Measurements from ENCODE around the gene CAND2. TPM values are rescaled to one million over a fixed set of nuclear protein-coding genes. Genes with fewer than 3 reads are reported as not detected.

CAND2 gene
- total and polyA plus RNA-seq, 10 of the 15 experiments (the other 5 are each of a cell fraction or from before 2014, with no cell fraction given), result 0.03 to 1.9 (median 0.52) TPM

- TF ChIP-seq CREM (IDR thresholded peaks at IDR 0.05; ENCODE audit: low read depth) (no peak), HCFC1 (IDR thresholded peaks at IDR 0.05; ENCODE audit: low read length) (no peak)
Observed at GRCh38 chr3:12882336-12883310, 86.1 kb downstream of the CAND2 start (continued).

GRCh38 chr3:12884186-12884680 is 87.8 kb downstream of the CAND2 start:
- Histone ChIP-seq H2AFZ (ENCODE audit: control insufficient read depth, low read depth, low read length) (no peak overlapping the region), H3K4me1 (ENCODE audit: control insufficient read depth, insufficient read depth, low read length) (peaks cover 45% of the 10 kb centered on the region)
- WGBS (ENCODE audit: insufficient coverage, insufficient replicate concordance, low lambda C conversion rate, missing lambda C conversion rate), result 92% methylated on average over 15 of the region's 15 CpGs

More at GRCh38 chr3:12884186-12884680, 87.8 kb downstream of the CAND2 start:
- H3K9ac ChIP-seq (ENCODE audit: control insufficient read depth, insufficient read depth, low read length), result no peak overlapping the region
- H3K79me2 ChIP-seq (ENCODE audit: control insufficient read depth, insufficient read depth, low read length), result no peaks in the 10 kb centered on the region
- no peak overlapping the region for H3K4me2 ChIP-seq (ENCODE audit: control insufficient read depth, insufficient read depth)
- DNase-seq (ENCODE audit: low read depth, low spot score), result no peak
- no peak for FAIRE-seq
- H3K36me3 ChIP-seq (ENCODE audit: control insufficient read depth in 2 of 2, insufficient read depth in 2 of 2, low read length in 1 of 2), result no peaks in the 10 kb centered on the region
- ChIA-PET CTCF (interaction anchor here (1.4 to 14.3 kb wide), 5 partner anchors 8 to 97 kb away, joined by 4 to 271 read pairs (median 6); partner anchors contain the start of gene RPL32), RAD21 (ENCODE audit: unreplicated experiment) (interaction anchor here (2.2 kb wide), 1 partner anchor 13 kb away, joined by 6 read pairs; no protein-coding TSS in a partner anchor), POLR2A (no interaction called here), SMC1A (ENCODE audit: uncharacterized antibody, unreplicated experiment) (interaction anchor here (1.1 kb wide), 1 partner anchor 11 kb away, joined by 3 read pairs; no protein-coding TSS in a partner anchor)
- BruUV-seq (replicated peaks), result no TSS peak
- ATAC-seq, result no peak
- TF ChIP-seq GABPA (IDR thresholded peaks at IDR 0.05; ENCODE audit: low read depth), result no peak
- no peak for TF ChIP-seq SP1 (IDR thresholded peaks at IDR 0.05; ENCODE audit: low read depth, low read length)
- no peak for TF ChIP-seq PAX8 (IDR thresholded peaks at IDR 0.05)
- no peak for TF ChIP-seq LARP7 (IDR thresholded peaks at IDR 0.05)
- TF ChIP-seq SUPT20H (IDR thresholded peaks at IDR 0.05; ENCODE audit: borderline replicate concordance, control insufficient read depth, low read depth, low read length), result no peak
- TF ChIP-seq ZNF217 (IDR thresholded peaks at IDR 0.05), result no peak
- TF ChIP-seq FOXK2 (IDR thresholded peaks at IDR 0.05), result no peak
- no peak for TF ChIP-seq ASH2L (IDR thresholded peaks at IDR 0.05; ENCODE audit: borderline replicate concordance, low read depth)
- TF ChIP-seq, protein P1, sequence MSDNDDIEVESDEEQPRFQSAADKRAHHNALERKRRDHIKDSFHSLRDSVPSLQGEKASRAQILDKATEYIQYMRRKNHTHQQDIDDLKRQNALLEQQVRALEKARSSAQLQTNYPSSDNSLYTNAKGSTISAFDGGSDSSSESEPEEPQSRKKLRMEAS (IDR thresholded peaks at IDR 0.05; ENCODE audit: low read depth, low read length), result no peak
- no peak for TF ChIP-seq PML (IDR thresholded peaks at IDR 0.05; ENCODE audit: low read length)
- TF ChIP-seq SMC3 (IDR thresholded peaks at IDR 0.05; ENCODE audit: borderline replicate concordance, low read length), result no peak
- TF ChIP-seq CREM (IDR thresholded peaks at IDR 0.05; ENCODE audit: low read depth), result no peak
- no peak for TF ChIP-seq NR2F1 (conservative IDR thresholded peaks at IDR 0.05)
- no peak for TF ChIP-seq RUNX3 (IDR thresholded peaks at IDR 0.05; ENCODE audit: low read length)
- no peaks in the 10 kb centered on the region for H4K20me1 ChIP-seq (ENCODE audit: control insufficient read depth, insufficient read depth)
- no peak overlapping the region for H3K27ac ChIP-seq (ENCODE audit: control insufficient read depth, insufficient read depth)
- no peak overlapping the region for H3K4me3 ChIP-seq
- intact Hi-C loops (cut with micrococcal nuclease; ENCODE audit: unreplicated experiment), result no loop called here
- H3K27me3 ChIP-seq (replicated peaks in 1 of 2; ENCODE audit: control insufficient read depth in 2 of 2, insufficient read depth in 2 of 2, low read length in 1 of 2), result no peaks in the 10 kb centered on the region
- no peaks in the 10 kb centered on the region; the same call in 2 of the 3 replicates for H3K9me3 ChIP-seq (replicated peaks; ENCODE audit: control insufficient read depth, insufficient read depth, low read length)
- in situ Hi-C loops (cut with MboI), result no loop called here

Small RNA genes lying within 50 kb of the gene (small RNA-seq; reads per million reads assigned to genes)
- gene AC034198.1, result not detected

Other genes with a start within 250 kb of the CAND2 start
- 32.5 and 39.1 TPM in 2 replicates for gene MKRN2, start 239.6 kb upstream of the CAND2 start, total RNA-seq (2014; rRNA removed)
- gene MKRN2, start 239.6 kb upstream of the CAND2 start, total RNA-seq (2014; rRNA removed; fragmentation: Illumina TruSeq; extraction: Trizol), result 29.4 and 30.6 TPM in 2 replicates
- 36.2 and 36.5 TPM in 2 replicates for gene MKRN2, start 239.6 kb upstream of the CAND2 start, total RNA-seq (2021)
- gene MKRN2, start 239.6 kb upstream of the CAND2 start, polyA plus RNA-seq (2011; rRNA removed), result 40.6 and 41.2 TPM in 2 replicates
- 31.6 and 32.0 TPM in 2 replicates for gene MKRN2, start 239.6 kb upstream of the CAND2 start, polyA plus RNA-seq (2014; fragmentation: Illumina TruSeq; extraction: Trizol)
- gene MKRN2, start 239.6 kb upstream of the CAND2 start, polyA plus RNA-seq (2014; fragmentation: Nextera tagmentation; extraction: Ambion mirVana), result 10 to 100 TPM; 15.4 to 21.8 TPM
- 27.9 and 36.3 TPM in 2 replicates for gene MKRN2, start 239.6 kb upstream of the CAND2 start, polyA plus RNA-seq (2014; rRNA removed)
- gene MKRN2, start 239.6 kb upstream of the CAND2 start, polyA plus RNA-seq (2016; fragmentation: Nextera tagmentation; extraction: Ambion mirVana), result 10 to 100 TPM; 38.9 to 40.7 TPM
- 109 and 120 TPM in 2 replicates for gene RAF1, start 132.6 kb upstream of the CAND2 start, total RNA-seq (2014; rRNA removed)
- gene RAF1, start 132.6 kb upstream of the CAND2 start, total RNA-seq (2014; rRNA removed; fragmentation: Illumina TruSeq; extraction: Trizol), result 77.2 and 81.3 TPM in 2 replicates
- 64.9 and 74.4 TPM in 2 replicates for gene RAF1, start 132.6 kb upstream of the CAND2 start, total RNA-seq (2021)
- 130 and 151 TPM in 2 replicates for gene RAF1, start 132.6 kb upstream of the CAND2 start, polyA plus RNA-seq (2011; rRNA removed)
- gene RAF1, start 132.6 kb upstream of the CAND2 start, polyA plus RNA-seq (2014; fragmentation: Illumina TruSeq; extraction: Trizol), result 89.6 and 90.2 TPM in 2 replicates
- 10 to 100 TPM; 20.4 to 27.9 TPM for gene RAF1, start 132.6 kb upstream of the CAND2 start, polyA plus RNA-seq (2014; fragmentation: Nextera tagmentation; extraction: Ambion mirVana)
- 79.1 and 85.2 TPM in 2 replicates for gene RAF1, start 132.6 kb upstream of the CAND2 start, polyA plus RNA-seq (2014; rRNA removed)
- 10 to 100 TPM; 72.4 to 73.8 TPM for gene RAF1, start 132.6 kb upstream of the CAND2 start, polyA plus RNA-seq (2016; fragmentation: Nextera tagmentation; extraction: Ambion mirVana)
- gene TMEM40, start 37.4 kb upstream of the CAND2 start, total RNA-seq (2014; rRNA removed), result 0.33 TPM in 1 of 2 replicates, not detected in the other
- gene TMEM40, start 37.4 kb upstream of the CAND2 start, total RNA-seq (2014; rRNA removed; fragmentation: Illumina TruSeq; extraction: Trizol), result not detected in 2 replicates
- 0.11 TPM in 1 of 2 replicates, not detected in the other for gene TMEM40, start 37.4 kb upstream of the CAND2 start, total RNA-seq (2021)
- 0.10 and 0.27 TPM in 2 replicates for gene TMEM40, start 37.4 kb upstream of the CAND2 start, polyA plus RNA-seq (2011; rRNA removed)
- gene TMEM40, start 37.4 kb upstream of the CAND2 start, polyA plus RNA-seq (2014; fragmentation: Illumina TruSeq; extraction: Trizol), result 0.10 TPM in 1 of 2 replicates, not detected in the other
- under 1 TPM; 0.13 to 0.35 TPM for gene TMEM40, start 37.4 kb upstream of the CAND2 start, polyA plus RNA-seq (2014; fragmentation: Nextera tagmentation; extraction: Ambion mirVana)
- 0.19 TPM in 1 of 2 replicates, not detected in the other for gene TMEM40, start 37.4 kb upstream of the CAND2 start, polyA plus RNA-seq (2014; rRNA removed)
- under 1 TPM; 0.33 to 0.46 TPM for gene TMEM40, start 37.4 kb upstream of the CAND2 start, polyA plus RNA-seq (2016; fragmentation: Nextera tagmentation; extraction: Ambion mirVana)
- gene RPL32, start 44.9 kb downstream of the CAND2 start, total RNA-seq (2014; rRNA removed), result 2,707 and 2,818 TPM in 2 replicates
- gene RPL32, start 44.9 kb downstream of the CAND2 start, total RNA-seq (2014; rRNA removed; fragmentation: Illumina TruSeq; extraction: Trizol), result 3,926 and 3,952 TPM in 2 replicates
- gene RPL32, start 44.9 kb downstream of the CAND2 start, total RNA-seq (2021), result 2,298 and 2,376 TPM in 2 replicates
- gene RPL32, start 44.9 kb downstream of the CAND2 start, polyA plus RNA-seq (2011; rRNA removed), result 3,443 and 3,447 TPM in 2 replicates
- 5,147 and 5,597 TPM in 2 replicates for gene RPL32, start 44.9 kb downstream of the CAND2 start, polyA plus RNA-seq (2014; fragmentation: Illumina TruSeq; extraction: Trizol)
- 1,000 to 10,000 TPM; 3,252 to 3,662 TPM for gene RPL32, start 44.9 kb downstream of the CAND2 start, polyA plus RNA-seq (2014; fragmentation: Nextera tagmentation; extraction: Ambion mirVana)
- gene RPL32, start 44.9 kb downstream of the CAND2 start, polyA plus RNA-seq (2014; rRNA removed), result 4,075 and 4,194 TPM in 2 replicates
- 1,000 to 10,000 TPM; 1,533 to 1,667 TPM for gene RPL32, start 44.9 kb downstream of the CAND2 start, polyA plus RNA-seq (2016; fragmentation: Nextera tagmentation; extraction: Ambion mirVana)

Measured in GM12878 (cell line).